ENCODE data around the gene GPATCH8.

Gene GPATCH8

GRCh38 chr17:44359458-44360143, 143.6 kb downstream of the GPATCH8 start:
- in situ Hi-C loops (cut with MboI; ENCODE audit: low sequenced_read_pairs), result no loop called here

DNA sequence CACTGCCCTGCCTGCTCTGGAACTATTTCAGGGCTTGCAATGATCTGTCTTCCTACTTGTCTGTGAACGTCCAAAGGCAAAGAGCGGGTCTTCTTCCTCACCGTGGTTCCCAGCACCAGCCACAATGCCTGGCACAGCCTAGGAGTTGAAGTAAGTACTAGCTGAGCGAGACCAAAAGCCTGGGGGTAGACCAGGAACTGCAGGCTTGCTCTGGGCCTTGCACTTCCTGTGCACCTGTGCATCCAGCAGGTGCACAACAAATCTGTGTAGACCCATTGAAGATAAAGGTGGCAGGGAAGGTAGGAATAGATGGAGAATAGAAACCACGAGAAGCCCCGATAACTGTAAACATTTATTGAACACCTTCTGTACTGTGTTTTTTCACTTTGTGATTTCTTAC, 144.2 kb downstream of the GPATCH8 start:
- in situ Hi-C loops (cut with MboI; ENCODE audit: low sequenced_read_pairs), result no loop called here

GRCh38 chr17:44358066-44358465, 145.1 kb downstream of the GPATCH8 start:
- in situ Hi-C loops (cut with MboI; ENCODE audit: low sequenced_read_pairs), result no loop called here

DNA sequence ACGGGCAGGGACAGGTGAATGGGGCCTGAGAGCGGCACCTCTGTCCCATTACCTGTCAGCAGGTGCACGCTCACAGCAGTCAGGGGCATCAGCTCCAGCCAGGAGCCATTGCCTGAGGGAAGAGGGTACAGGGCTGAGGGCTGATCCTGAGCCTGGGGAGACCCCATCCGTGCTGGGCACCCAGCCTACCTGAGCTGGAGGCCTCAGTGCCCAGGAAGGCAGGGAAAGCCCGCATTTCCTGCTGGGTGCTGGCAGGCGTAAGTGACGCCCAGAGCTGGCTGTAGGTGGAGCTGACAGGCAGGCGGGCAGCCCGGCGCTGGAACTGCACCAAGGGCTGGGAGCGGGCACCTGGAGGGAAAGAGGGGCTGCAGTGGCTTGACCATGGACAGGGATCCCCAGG, 147.0 kb downstream of the GPATCH8 start:
- in situ Hi-C loops (cut with MboI; ENCODE audit: low sequenced_read_pairs), result no loop called here

GRCh38 chr17:44355642-44356099, 147.5 kb downstream of the GPATCH8 start:
- in situ Hi-C loops (cut with MboI; ENCODE audit: low sequenced_read_pairs), result no loop called here

DNA sequence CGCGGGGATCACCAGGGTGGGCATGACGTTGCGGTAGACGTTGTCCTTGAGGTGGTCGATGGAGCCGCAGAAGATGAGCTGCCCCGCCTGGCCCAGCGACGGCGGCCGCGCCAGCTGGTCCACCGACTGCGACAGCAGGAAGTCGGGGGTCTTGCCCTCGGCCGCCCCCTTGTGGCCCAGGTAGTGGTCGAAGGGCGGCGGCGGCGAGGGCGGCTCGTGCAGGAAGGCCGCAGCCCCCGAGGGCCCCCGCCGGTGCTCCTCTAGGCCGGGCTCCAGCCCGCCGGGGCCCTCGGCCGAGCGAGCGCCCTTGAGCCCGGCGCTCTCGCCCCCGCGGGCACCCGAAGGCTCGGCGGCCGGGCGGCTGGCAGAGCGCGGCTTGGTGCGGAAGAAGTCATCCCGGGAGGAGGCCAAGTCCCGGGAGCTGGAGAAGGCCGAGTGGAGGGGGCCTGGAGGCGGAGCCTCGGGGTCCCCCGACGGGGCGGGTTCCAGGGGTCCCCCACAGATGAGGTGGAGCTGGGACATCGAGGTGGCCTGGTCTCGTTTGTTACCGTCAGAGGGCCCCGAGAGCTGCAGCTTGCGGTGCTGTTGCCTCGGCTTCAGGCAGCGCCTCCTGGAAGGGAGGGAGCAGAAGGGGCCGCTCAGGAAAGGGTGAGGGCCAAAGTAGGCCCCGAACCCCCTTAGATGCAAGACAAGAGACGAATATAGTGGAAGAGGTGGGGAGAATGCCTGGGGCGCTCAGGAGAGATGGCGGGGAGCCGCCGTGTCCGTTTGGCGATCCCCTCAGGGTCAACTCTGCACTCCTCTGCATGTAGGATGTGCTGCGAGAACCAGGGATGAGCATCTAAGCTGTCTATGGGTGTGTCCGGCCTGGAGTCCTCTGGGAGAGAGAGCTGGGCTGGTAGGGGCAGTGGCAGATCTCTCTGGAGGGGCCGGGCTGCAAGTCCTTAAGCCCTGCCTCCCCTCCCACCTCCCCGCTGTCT, 148.3 kb downstream of the GPATCH8 start:
- in situ Hi-C loops (cut with MboI; ENCODE audit: low sequenced_read_pairs), result no loop called here

DNA sequence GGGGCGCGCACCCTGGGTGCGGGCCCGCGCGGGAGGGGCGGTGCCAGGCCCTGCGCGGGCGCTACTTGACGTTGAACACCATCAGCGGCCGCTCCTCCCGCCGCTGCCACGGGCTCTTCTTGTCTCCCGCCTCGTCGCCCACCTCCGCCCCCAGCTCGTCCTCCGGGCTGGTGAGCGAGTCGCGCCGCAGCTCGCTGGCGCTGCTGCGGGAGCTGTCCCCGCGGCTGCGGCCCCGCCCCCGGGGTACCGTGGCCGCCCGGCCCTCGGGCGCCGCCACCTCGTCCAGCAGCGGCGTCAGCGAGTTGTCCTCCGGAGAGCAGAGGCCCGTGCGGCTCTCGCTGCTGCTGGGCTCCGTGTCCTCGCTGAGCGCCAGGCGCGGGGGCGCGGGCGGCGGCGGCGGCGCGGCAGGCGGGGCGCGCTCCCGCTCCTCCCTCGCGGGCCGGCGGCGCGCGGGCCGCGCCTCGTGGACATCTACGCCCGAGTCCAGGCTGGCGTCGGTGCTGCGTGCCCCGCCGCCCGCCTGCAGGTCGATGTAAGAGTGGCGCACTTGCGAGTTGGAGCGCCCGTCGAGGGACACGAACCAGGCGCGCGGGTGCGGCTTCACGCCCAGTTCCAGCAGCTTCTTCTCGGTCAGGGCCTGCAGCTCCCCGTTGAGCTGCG, 149.4 kb downstream of the GPATCH8 start:
- in situ Hi-C loops (cut with MboI; ENCODE audit: low sequenced_read_pairs), result no loop called here

DNA sequence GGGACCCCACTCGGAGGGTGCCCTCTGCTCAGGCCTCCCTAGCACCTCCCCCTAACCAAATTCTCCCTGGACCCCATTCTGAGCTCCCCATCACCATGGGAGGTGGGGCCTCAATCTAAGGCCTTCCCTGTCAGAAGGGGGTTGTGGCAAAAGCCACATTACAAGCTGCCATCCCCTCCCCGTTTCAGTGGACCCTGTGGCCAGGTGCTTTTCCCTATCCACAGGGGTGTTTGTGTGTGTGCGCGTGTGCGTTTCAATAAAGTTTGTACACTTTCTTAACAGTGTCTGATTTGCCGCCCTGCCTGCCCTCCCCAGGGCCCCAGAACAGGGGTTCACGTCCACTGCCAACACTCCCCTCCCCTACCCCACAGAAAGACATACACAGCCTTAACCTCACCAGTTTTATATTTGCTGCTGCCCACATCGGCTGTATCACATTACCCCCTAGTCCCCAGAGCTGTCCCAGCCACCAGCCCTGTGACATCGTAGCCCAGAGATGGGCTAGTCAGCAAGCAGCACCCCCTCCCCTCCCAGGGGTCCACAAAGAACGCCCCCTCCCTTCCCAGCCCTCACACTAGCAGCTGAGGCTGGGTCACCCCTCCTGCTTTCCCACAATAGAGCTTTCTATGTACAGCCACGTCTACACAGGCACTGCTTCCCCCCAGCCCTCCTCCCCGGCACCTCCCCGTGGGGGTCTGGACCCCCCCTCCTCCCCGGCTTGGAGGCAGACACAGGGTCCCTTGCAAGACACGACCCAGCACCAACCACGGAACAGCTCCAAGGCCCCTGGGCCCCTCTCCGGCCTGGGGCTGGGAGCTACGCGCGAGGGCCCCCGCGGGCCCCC, 150.2 kb downstream of the GPATCH8 start:
- in situ Hi-C loops (cut with MboI; ENCODE audit: low sequenced_read_pairs), result no loop called here

- in situ Hi-C loops (cut with MboI; ENCODE audit: low sequenced_read_pairs), result no loop called here
Observed at GRCh38 chr17:44351961-44352827, 151.0 kb downstream of the GPATCH8 start.

- in situ Hi-C loops (cut with MboI; ENCODE audit: low sequenced_read_pairs), result no loop called here
Observed at GRCh38 chr17:44351464-44351863, 151.7 kb downstream of the GPATCH8 start.

DNA sequence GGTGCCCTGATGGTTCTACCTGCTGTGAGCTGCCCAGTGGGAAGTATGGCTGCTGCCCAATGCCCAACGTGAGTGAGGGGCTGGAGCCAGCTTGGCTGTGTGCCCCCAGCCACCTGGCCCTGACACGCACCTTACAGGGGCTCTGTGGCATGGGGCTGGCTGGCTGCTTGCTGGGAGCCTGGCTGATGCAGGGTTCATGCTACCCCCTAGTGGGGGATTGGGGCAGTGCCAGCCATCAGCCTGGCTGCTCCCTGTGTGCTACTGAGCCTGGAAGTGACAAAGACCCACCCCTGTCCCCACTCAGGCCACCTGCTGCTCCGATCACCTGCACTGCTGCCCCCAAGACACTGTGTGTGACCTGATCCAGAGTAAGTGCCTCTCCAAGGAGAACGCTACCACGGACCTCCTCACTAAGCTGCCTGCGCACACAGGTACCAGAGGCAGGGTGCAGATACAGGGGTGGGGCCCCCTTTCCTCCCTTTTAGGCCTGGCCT, 152.4 kb downstream of the GPATCH8 start:
- in situ Hi-C loops (cut with MboI; ENCODE audit: low sequenced_read_pairs), result no loop called here

DNA sequence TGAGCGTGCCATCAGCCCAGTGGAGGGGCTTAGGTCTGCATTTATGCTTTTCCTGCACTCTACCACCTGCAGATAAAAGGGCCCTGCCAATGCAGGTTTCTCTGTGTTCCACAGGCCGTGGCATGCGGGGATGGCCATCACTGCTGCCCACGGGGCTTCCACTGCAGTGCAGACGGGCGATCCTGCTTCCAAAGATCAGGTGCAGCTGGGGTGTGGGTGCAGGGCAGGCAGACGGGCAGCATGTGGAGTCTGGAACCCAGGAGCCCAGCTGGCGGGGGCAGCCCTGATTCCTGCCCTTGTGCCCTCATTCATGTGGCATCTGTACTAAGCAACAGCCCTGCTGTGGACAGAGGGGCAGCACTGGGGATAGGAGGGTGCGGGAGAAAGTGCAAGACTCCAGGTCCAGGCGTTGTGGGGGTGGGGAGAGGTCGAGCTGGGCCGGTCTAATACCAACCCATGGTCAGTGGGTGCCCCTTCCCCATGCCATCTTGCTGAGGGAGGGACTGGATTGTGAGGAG, 153.6 kb downstream of the GPATCH8 start:
- in situ Hi-C loops (cut with MboI; ENCODE audit: low sequenced_read_pairs), result no loop called here

GRCh38 chr17:44348988-44349364, 154.2 kb downstream of the GPATCH8 start:
- in situ Hi-C loops (cut with MboI; ENCODE audit: low sequenced_read_pairs), result no loop called here

DNA sequence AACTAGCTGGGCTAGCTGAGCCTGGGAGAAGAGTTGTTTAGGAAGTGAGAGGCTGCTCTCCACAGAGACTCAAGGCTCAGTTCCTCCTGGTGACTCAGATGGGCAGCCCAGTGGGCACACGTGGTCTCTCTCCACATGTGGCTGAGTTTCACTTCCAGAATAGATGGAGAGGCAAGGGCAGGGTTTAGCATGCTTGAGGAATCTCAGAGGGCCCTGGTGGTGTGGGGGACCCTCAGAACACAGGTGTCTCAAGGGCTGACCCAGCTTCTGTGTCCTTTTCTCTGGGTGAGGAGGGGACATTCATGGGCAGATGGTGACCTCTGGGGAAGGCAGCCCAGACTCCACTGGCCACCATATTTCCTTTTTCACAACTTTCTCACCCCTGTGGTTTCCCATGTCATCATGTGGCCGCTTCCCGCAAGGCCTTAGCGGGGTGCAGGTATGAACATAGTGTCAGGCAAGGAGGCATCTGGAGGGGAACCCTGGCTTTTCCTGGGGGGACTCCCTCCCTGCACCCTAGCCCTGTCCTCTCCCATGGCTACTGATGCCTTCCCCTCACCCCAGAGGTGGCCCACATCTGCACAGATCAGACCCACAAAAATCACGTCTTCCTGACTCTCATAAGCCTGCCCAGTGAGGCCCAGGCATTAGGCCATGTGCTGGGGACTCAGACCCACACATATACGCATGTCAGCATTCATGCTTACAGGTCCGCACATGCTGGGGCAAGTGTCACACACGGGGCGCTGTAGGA, 154.8 kb downstream of the GPATCH8 start:
- in situ Hi-C loops (cut with MboI; ENCODE audit: low sequenced_read_pairs), result no loop called here
